Measurements from ENCODE around the gene GRHL1.
"Not testable (repeated sequence)": the region's sequence is repeated elsewhere in the genome, so short reads cannot be mapped to it uniquely, and the experiment has no call there.

The GRHL1 gene

GRCh38 chr2:10015376-10015989 is 64.0 kb downstream of the GRHL1 start:
- DNase-seq (ENCODE audit: low read depth, low spot score); H3K4me3 ChIP-seq (ENCODE audit: low read length): not testable (repeated sequence)

GRCh38 chr2:10016001-10016801 is 64.7 kb downstream of the GRHL1 start:
- no peak for DNase-seq (ENCODE audit: low read depth, low spot score)
- H3K4me3 ChIP-seq (ENCODE audit: low read length) = no peak overlapping the region

- no peak for DNase-seq (ENCODE audit: low read depth, low spot score)
- H3K4me3 ChIP-seq (ENCODE audit: low read length) = no peak overlapping the region
These were observed 65.3 kb downstream of the GRHL1 start for GRCh38 chr2:10016802-10017258.

- DNase-seq (ENCODE audit: low read depth, low spot score) = no peak
- no peak overlapping the region for H3K4me3 ChIP-seq (ENCODE audit: low read length)
These were observed 65.9 kb downstream of the GRHL1 start for GRCh38 chr2:10017313-10017941.

GRCh38 chr2:10019174-10019573 is 67.7 kb downstream of the GRHL1 start:
- DNase-seq (ENCODE audit: low read depth, low spot score) = no peak

GRCh38 chr2:10019602-10020400 is 68.3 kb downstream of the GRHL1 start:
- DNase-seq (ENCODE audit: low read depth, low spot score) = no peak

More at GRCh38 chr2:10019174-10019573, 67.7 kb downstream of the GRHL1 start:
- no peak overlapping the region for H3K4me3 ChIP-seq (ENCODE audit: low read length)

GRCh38 chr2:10022041-10022421 is 70.5 kb downstream of the GRHL1 start:
- DNase-seq (ENCODE audit: low read depth, low spot score) = no peak
- H3K4me3 ChIP-seq (ENCODE audit: low read length) = no peak overlapping the region

More at GRCh38 chr2:10019602-10020400, 68.3 kb downstream of the GRHL1 start:
- no peak overlapping the region for H3K4me3 ChIP-seq (ENCODE audit: low read length)

- DNase-seq (ENCODE audit: low read depth, low spot score) = no peak
- H3K4me3 ChIP-seq (ENCODE audit: low read length) = no peak overlapping the region
These were observed 71.0 kb downstream of the GRHL1 start for GRCh38 chr2:10022445-10022844.

GRCh38 chr2:10022966-10023662 is 71.6 kb downstream of the GRHL1 start:
- H3K4me3 ChIP-seq (ENCODE audit: low read length) = no peak overlapping the region
- DNase-seq (ENCODE audit: low read depth, low spot score) = no peak

- no peak for DNase-seq (ENCODE audit: low read depth, low spot score)
- no peak overlapping the region for H3K4me3 ChIP-seq (ENCODE audit: low read length)
These were observed 75.6 kb downstream of the GRHL1 start for GRCh38 chr2:10026940-10027569.

- no peak for DNase-seq (ENCODE audit: low read depth, low spot score)
- no peak overlapping the region for H3K4me3 ChIP-seq (ENCODE audit: low read length)
These were observed 76.3 kb downstream of the GRHL1 start for GRCh38 chr2:10027660-10028330.

GRCh38 chr2:10028407-10028987 is 77.0 kb downstream of the GRHL1 start:
- no peak for DNase-seq (ENCODE audit: low read depth, low spot score)
- no peak overlapping the region for H3K4me3 ChIP-seq (ENCODE audit: low read length)

GRCh38 chr2:10028988-10029874 is 77.7 kb downstream of the GRHL1 start:
- no peak for DNase-seq (ENCODE audit: low read depth, low spot score)
- H3K4me3 ChIP-seq (ENCODE audit: low read length) = no peak overlapping the region

GRCh38 chr2:10029875-10030223 is 78.4 kb downstream of the GRHL1 start:
- DNase-seq (ENCODE audit: low read depth, low spot score) = no peak
- H3K4me3 ChIP-seq (ENCODE audit: low read length) = no peak overlapping the region

- DNase-seq (ENCODE audit: low read depth, low spot score) = no peak
- H3K4me3 ChIP-seq (ENCODE audit: low read length) = no peak overlapping the region
These were observed 78.8 kb downstream of the GRHL1 start for GRCh38 chr2:10030311-10030736.

GRCh38 chr2:10030798-10031197 is 79.3 kb downstream of the GRHL1 start:
- not testable (repeated sequence) for H3K4me3 ChIP-seq (ENCODE audit: low read length); DNase-seq (ENCODE audit: low read depth, low spot score)

All from Jurkat, Clone E6-1 (cell line).